GM18499 (cell line): ENCODE results near the gene SRP68.
"Not testable (repeated sequence)": the region's sequence is repeated elsewhere in the genome, so short reads cannot be mapped to it uniquely, and the experiment has no call there.

Experiments
- ATAC-seq: cut with Tn5 transposase; IDR thresholded peaks from one replicate; pipeline ENCODE4 v1.9.1; 2021; ENCODE audit warnings: moderate number of reproducible peaks; ENCODE audit not compliant: insufficient read depth, unreplicated experiment

Gene SRP68

DNA sequence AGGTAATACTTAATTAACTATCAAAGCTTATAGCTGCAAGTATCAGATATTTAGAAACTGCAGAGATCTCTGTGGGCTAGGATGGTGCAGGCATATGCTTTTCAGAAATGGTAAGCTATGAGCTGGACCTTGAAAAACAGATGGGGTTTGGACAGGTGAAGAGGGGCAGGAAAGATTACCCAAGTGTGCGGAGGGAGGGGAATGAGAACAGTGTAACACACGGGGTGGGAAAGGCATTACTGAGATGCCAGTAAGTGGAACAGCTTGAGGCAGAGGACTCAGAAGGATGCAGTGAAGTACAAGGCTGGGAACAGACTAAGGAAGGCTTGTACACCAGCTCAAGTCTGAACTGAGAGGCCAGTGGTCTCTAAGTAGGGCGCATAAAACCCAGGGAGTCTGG, 23.1 kb downstream of the SRP68 start:
- no peak for ATAC-seq

DNA sequence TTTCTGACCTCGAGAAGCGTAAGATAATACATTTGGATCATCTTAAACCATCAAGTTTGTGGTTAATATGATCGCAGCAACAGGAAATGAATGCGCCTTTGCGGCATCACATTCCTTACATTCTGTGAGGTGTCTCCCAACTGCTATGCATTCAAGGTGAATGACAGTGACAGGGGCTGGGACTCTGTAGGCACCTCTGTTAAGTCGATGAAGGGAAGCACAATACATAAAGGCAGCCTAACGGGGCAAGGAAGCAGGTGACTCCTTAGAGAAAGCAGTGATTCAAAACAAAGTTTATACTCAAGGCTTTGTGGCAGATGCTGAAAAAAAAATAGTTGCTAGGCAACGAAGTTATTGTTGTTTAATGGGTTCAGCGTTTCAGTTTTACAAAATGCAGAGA, 23.6 kb downstream of the SRP68 start:
- ATAC-seq, result no peak

DNA sequence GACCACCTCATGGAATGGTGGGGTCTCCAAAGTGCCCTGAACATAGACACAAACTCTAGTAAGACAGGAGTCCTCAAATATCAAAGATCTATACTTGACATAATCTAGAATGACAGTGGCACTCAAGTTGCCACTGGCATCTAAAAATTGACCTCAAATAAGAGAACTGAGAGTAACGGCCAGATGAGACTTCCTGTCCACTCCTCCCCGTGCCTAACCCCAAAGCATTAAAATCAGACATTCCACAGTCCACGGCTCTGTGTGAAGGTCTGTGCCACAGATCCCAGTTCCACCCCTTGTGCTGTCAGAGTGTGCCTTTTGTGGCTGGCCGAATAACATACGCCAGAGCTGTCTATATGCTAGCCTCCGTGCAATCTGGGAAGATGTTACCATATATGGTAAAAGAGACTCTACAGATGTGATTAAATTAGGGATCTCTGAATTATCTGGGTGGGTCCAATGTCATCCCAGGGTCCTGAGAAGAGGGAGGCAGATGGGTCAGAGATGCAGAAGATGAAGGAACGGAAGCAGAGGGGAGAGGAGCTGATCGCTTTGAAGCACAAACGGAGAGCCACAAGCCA, 24.2 kb downstream of the SRP68 start:
- no peak for ATAC-seq

DNA sequence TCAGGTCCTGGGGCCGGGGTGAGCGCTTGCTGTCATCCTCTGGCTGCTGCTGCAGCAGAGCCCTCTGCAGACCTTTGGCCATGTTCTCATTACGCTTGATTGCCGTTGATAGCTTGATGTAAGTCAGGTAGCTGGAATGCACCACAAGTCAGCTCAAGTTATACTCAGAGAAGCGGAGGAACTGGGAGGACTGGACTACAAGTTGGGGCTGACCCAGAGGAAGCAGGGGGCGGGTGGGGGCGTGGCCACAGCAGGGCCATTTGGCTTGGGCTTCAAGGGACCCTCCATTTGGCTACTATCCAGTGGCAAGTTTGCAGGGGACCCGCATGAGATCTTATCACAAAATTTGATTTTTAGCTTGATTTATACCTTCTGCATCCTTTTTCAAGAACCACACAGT, 26.3 kb downstream of the SRP68 start:
- no peak for ATAC-seq

DNA sequence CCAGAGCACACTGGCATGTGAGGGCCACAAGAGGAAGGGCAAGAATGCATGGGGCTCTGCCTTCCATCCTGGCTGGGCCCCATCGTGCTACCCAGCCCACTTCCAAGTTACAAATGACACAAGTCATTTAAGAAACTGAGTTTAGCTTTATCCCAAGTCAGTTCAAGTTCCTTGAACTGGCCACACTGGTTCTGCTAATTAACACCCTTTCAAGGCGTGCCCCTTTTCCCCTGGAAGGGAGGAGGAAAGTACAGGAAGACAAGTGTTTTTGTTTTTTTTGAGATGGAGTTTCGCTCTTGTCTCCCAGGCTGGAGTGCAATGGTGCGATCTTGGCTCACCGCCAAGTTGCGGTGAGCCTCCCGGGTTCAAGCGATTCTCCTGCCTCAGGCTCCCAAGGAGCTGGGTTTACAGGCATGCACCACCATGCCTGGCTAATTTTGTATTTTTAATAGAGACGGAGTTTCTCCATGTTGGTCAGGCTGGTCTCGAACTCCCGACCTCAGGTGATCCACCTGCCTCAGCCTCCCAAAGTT, 27.8 kb downstream of the SRP68 start:
- ATAC-seq, result not testable (repeated sequence)

DNA sequence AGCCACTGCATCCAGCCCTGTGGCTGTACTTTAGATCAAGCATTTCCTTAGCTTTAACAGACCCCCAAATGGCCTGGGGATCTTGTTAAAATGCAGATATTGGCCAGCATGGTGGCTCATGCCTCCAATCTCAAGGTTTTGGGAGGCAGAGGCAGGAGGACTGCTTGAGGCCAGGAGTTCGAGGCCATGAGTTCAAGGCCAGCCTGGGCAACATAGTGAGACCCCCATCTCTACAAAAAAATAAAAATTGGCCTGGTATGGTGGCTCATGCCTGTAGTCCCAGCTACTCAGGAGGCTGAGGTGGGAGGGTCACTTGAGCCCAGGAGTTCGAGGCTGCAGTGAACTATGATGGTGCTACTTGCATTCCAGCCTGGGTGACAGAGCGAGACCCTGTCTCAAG, 29.4 kb downstream of the SRP68 start:
- not testable (repeated sequence) for ATAC-seq

DNA sequence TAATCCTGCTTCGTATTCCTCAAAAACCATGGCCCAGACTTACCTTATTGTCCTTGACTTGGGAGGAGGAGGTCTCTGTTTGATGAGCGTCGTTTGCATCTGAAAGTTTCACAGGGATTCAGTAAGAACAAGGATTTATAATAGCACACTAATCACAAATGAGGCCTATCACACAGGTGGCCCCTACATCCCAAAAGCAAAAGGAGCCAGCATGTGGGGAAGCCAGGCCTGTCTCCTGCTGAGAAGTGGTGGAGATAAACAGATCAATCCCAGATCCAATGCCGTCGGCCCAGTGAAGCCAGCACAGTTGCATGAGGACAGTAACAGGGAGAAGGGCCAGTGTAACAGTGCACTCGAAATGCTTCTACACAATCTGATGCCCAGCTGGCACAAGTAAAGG, 31.9 kb downstream of the SRP68 start:
- ATAC-seq, result no peak

DNA sequence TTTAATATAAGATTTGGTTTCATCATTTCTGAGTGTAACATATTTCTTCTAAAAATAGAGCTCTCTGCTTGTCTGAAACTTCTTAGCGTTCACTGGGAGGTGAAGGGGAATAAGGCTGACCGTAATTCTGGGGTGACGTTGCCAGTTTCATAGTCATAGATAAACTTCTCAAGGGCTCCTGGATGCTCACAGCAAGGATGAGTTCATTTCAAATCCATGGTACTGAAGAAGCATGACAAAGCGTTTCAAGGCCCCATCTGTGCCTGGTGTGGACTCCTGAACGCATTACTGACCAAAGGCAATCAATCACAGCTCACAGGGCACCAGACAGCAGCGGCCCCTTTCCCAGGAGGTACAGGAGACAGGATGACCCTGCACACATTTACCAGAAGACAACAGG, 33.2 kb downstream of the SRP68 start:
- ATAC-seq, result no peak

DNA sequence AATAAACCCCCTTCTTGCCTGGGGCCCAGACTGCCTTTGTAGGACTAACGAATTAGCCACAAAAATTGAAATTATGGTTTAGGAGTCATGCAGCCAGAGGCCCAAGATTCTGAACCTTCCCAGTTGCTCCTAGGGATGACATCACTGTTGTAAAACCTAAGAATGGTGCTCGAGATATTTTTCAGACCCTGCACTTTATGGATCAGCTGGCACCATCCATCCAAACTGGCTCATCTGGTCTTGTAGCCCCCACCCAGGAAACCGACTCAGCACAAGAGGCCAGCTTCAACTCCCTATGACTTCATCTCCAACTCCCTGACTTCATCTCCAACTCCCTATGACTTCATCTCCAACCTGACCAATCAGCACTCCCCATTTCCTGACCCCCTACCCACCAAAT, 34.3 kb downstream of the SRP68 start:
- ATAC-seq, result no peak

DNA sequence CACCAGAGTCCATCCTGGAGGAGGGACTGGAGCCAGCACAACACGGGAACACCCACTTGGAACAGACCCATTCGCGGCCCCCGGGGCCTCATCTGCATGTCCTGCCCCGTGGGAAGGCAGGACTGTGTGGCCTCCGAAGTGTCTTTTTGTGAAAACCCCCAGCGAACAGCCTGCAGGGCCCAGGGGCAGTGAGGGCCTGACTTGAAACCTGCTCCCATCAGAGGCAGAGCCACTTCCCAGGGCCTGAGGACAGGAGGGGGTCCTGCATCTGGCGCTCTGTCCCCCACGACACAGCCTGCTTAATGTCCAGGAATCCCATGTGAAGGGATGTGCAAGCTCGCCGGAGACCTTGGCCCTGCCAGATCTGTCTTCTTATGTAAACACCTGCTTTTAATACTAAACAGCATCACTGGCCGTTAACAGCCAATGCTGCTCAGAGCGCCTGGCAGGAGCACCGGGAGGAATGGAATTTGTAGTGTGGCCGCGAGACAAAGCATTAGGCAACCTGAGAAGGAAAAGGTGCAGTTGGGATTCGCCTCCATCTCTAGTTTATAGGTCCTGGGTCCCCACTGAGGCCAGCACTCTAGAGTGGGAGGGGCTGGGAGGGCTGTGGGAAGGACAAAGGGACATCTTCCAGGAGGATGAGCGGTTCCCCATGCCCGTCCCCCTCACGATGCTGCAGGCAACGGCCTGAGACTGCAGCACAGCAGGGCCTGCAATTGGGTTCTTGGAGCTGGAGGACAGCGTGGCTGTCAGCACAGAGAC, 35.6 kb downstream of the SRP68 start:
- no peak for ATAC-seq

DNA sequence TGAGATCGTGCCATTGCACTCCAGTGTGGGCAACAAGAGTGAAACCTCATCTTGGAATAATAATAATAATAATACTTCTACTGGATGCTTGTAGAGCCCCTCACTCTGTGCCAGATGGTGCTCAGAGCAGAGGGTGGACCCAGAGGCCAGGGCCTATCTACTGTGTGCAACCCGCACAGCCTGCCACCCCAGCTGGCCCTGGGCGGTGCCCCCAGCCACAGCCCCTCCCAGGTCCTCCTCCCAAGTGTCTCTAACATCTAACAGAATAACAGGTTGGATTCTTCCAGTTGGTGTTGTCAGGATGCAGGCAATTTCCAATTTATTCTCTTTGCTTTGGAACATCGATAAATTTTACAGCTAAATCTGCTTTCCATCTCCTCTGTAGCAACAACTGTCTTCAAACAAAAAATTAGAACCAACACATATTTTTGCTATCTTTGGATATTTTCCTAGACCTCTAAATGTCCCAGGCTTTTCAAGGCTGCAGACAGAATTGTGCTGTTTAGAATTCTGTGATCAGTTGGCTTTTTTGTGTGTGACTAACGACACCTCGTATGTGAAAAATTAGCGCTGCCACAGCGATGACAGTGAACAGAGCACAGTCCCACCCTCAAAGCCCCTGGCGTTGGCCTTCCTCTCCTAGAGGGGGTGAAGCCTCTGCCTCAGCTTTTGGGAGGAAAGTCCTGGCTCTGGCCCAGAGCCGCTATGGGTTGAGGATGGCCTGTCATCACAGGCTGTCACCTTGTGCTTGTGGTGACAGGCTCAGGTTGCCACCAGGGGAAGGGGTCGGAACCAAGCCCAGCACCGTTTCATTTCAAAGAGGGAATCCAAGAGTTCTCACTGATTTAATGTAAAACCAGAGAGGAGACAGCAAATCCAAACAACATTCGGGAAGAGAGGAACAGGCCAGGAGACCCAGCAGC, 37.6 kb downstream of the SRP68 start:
- no peak for ATAC-seq

DNA sequence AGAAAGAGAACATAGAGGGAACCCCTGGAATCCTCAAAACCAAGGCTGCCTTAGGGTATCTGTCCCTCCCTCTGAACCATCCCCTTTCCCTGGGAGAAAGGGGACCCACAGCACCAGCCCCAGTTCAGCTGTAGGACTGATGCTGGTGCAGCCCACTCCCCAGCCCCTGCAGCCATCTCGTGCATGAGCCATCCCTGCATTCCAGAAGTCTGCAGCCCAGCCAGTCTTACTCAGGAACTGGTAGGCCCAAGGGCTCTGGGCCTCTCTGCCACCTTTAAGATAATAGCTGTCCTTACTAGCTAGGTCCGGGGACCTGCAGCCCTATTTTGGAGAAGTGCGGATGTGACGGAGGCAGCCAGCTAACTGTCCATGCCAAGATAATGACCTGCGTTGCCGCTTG, 39.2 kb downstream of the SRP68 start:
- ATAC-seq, result no peak

DNA sequence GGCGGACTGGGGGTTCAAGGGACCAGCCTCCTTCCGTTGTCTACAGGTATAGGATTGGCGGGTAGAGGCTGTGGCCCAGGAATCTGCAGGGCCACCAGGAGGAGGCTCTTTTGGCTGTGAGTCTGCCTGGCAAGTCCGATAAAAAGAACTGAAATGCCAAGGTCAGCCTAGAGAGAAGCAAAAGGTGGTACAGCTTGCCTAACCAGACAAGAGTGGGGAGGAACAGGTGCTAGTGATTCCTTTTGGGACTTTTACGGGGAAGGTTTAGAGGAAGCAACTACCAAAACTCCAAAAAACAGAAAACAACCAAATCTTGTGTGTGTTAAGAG, 39.6 kb downstream of the SRP68 start:
- no peak for ATAC-seq

DNA sequence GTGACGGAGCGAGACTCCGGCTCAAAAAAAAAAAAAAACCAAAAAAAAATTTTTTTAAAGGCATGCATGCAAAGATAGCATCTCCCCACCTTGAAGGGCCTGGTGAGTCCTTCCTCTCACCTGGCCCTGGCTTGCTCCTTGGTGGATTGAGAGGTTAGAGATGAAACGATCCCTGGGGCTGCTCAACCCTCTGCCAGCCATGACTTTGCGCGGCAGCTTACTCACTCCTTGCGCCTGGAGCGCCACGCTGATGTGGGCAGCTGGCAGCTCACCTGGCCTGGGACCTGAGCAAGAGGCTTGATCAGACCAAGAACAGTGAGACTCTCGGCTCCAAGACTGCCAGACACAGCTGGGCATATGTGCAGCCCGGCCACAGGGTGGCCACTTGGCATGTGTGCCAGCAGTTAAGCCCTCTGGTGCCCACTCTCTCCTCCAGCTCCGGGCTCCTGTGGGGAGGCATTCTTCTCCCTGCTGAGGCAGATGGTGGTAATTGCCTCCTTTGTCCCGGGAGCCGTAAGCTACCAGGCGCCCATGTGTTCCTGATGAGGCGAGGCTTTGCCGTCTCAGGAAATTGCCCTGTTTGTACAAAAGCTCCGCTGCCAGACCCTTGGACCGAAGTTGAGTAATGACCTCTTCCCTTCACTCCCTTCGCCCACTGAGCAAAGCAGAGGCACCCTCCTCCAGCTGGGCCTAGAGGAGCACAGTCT, 40.1 kb downstream of the SRP68 start:
- no peak for ATAC-seq

DNA sequence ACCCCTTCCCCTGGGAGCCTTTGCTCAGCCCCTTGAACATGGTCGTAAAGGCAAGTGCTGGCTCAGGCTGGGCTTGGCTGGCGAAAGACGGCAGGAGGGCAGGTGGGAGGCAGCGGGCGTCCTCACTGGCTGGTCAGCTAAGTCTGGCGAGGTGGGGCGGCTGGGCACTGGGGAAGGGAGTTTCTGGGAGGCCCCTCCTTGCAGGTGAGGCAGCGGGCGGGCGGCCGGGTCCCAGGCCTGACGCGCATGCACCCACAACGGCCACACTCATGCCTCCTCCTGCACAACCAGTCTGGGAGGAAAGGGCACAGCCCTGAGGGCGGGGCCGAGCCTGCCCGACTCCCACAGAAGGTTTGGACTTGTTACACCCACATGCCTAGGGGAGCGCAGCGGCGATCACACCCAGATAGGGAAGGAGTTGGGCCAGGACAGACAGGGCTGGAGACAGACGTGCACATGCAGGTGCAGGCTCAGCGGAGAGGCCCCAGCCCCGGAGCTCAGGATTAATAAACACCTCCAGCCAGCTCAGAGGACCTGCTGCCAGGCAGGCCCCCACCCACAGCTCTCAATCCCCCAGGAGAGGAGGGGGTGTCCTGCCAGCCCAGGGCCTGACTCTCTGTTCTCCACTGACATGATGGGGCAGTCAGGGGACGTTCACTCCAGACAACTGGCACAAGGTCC, 45.0 kb downstream of the SRP68 start, which contains the start of gene EVPL:
EVPL (minus strand) TSS at position 148 of the 681 bp plus-strand sequence; CDS start at position 40, 108 bp downstream.
- ATAC-seq, result no peak

DNA sequence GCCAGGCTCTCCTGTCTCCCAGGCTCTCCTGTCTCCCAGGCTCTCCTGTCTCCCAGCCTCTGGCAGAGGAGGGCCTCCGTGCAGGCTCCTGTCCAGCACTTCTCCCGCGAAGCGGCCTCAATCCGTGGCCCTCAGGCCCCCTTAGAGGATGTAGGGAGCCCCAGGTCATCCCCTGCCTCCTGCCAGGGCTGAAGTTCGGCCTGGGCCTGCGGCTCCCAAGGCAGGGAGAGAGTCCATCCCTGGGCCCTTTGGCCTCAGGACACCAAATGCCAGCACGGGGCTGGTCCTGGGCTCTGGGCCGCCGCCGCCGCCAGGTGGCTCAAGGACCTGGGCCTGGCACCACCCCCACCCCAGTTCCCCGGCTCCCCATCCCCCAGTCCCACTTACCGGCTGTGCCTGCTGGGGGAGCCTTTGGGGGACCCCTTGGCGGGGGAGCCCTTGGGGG, 45.6 kb downstream of the SRP68 start:
- ATAC-seq, result no peak

DNA sequence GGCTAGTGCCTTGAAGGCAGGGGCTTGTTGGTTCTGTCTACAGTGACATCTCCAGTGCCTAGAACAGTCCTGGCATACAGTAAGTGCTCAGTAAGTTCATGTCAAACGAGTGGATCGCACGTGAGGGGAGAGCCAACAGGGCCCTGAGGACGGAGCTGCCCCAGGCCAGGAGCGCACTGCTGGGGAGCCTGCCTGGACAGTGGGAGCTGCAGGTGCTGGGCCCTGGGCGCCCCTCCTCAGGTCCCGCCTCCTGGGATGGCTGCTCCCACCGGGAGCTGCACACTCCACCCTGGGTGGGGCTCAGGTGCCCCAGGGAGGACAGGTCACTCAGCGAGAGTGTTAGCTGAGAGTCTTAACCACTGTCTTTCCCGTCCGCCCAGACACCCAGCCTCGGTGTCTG, 47.0 kb downstream of the SRP68 start:
- ATAC-seq, result no peak

DNA sequence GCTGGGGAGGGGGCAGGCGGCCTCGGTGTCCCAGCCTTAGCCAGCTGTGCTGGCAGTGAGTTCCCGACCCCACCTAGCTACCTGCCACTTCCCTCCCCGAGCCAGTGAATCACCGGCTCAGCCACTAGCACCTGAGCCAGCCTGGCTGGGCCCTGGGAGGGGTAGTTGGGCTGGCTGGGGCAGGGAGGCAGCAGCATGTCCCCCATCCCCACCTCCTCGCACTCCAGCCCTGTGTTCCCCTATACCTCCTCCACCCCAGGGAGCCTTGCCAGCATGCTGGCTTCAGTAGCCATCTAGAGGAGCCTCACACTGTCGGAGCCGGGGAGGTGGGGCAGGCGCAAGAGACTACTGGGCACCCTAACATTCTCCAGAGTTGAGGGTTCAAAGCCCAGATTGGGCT, 48.0 kb downstream of the SRP68 start:
- ATAC-seq, result no peak

DNA sequence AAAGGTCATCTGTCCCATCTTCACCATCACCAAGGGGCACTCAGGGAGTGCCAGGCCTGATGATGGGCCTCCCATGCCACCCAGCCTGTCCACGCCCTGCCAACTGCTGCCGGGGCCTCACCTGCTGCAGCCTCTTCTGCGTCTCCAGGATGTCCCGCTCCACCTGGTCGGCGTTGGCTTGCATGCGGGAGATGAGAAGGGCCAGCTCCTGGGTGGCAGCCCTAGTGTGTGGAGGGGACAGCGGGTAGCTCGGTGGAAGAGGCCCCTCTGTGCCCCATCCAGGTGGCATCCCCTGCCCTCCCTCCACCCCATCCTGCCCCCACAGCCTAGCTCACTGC, 48.4 kb downstream of the SRP68 start:
- ATAC-seq, result no peak
